ENCODE results near the gene CPNE1.
A peak's percentile ranks its signal among the peaks of the same experiment; 100 is the strongest.

CPNE1 gene

DNA sequence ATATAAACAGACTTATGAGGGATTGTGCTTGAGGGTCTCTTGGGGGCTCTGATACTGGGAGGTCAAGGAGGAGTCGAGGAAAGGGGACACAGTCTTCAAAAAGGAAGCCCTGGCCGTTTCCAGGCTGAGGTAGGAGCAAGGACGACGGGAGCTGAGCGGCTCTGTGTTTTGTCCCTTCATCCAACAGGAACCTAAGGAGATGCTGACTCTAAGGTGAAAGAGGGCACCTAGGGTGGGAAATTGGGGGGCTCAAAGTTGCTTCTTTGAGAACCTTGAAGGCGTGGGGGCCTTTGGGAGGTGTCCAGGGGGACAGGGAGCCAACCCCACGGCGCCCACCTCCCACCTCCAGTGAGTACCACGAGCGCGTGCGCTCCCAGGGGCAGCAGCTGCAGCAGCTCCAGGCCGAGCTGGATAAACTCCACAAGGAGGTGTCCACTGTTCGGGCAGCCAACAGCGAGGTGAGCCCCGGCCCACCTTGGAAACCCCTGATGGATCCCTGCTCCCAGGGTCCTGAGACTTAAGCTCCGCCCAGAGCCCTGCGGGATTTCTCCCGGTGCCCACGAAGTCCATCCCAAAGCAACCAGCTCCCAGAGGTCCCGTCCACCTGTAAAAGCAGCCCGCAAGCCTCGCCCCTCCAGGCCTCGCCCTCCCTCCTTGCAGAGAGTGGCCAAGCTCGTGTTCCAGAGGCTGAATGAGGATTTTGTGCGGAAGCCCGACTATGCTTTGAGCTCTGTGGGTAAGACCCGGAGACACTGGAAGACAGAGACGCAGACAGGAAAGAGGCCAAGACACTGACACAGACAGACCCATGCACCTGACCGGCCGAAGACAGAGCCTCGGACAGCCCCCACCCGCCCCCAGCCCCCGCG lies 46.2 kb downstream of the CPNE1 start:
- DNase-seq, result peak; percentile 17

DNA sequence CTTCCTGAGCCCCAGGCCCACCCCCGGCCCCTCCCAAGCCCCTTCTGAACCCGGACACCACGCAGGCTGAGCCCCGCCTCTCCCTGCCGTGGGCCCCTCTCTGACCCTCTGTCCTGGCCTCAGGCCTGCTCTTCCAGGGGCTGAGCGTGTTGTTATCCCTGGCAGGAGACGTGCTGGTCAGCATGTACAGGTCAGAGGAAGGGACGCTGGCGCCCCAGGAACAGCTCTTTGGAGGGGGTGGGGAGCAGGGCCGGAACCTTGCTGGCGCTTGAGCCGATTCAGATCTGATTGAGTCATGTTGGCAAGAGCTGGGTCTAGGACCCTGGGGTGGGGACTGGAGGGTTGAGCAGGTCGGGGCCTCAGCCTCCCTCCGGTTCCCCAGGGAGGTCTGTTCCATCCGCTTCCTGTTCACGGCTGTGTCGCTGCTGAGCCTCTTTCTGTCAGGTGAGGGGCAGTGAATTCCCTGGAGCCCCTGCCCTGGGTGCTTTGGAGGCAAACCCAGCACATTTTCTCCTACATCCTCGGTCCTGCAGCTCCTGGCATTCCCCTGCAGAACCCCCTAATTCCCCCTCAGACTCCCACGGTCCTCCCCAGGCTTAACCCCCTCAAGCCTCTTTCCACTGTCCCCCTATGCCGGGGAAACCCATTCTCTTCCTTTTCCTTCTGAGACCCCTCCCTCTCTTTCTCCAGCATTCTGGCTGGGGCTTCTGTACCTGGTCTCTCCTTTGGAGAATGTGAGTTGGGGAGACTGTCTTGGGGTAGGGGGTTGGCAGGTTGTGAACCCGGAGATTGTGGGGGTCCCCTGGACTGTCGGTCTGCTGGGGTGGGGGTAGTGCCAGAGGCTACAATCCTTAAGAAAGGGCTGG lies 47.1 kb downstream of the CPNE1 start:
- DNase-seq, result peak; percentile 25

DNA sequence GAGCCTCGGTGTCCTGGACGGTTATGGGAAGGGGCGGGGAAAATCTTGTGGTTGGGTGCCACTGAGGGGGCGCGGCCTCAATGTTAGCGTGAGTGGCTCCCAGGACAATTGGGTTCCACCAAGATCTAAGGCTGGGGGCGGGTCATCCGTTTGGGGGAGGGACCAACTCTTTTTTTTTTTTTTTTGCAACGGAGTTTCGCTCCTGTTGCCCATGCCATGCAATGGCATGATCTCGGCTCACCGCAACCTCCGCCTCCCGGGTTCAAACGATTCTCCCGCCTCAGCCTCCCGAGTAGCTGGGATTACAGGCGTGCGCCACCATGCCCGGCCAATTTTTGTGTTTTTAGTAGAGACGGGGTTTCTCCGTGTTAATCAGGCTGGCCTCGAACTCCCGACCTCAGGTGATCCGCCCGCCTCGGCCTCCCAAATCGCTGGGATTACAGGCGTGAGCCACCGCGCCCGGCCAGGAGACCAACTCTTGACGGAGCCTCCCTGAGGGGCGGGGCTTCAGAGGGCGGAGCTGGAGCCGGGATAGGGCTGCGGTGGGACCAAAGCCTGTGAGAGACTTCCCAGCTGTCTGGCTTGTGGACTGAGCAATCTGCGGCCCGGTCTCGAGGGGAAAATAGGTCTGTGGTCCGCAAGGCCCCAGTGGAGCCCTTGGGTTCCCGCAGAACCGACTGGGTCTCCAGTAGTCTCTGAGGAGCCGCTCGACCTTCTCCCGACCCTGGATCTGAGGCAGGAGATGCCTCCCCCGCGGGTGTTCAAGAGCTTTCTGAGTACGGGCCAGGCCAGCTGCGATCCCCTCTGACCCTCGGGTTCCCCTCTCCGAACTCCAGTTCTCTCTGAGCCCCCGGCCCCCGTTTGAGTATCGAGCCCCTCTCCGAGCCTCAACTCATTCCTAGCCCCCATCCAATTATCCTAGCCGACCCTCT lies 48.0 kb downstream of the CPNE1 start:
- no peak for DNase-seq

DNA sequence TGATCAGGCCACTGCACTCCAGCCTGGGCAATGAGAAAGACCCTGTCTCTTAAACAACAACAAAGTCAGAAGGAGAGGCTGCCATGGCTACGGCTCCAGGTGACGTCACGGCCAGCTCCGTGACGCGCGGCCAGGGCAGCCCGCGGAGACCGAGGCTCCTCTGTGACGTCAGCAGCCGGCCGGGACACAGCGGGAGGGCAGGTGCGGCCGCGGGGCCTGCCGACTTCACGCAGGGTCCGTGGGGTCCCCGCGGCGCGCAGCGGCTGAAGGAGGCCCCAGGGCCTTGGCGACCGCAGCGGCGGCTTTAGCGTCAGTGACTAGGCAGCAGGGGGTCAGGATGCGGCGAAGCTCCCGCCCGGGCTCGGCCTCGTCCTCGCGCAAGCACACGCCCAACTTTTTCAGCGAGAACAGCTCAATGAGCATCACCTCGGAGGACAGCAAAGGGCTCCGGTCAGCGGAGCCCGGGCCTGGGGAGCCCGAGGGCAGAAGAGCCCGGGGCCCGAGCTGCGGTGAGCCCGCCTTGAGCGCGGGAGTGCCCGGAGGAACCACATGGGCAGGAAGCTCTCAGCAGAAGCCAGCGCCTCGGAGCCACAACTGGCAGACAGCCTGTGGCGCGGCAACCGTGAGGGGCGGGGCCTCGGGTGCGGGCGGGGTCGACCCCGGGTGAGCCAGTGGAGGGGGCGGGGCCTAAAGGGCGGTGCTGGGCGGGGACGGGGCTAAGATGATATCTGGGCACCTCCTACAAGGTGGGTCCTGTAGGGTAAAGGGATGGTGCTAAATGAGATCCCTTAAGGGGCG lies 48.8 kb downstream of the CPNE1 start, which contains the start of gene SPAG4:
SPAG4 (plus strand) TSS at position 163 of the 798 bp plus-strand sequence; CDS start at position 338, 175 bp downstream.
- peak; percentile 100 for DNase-seq

DNA sequence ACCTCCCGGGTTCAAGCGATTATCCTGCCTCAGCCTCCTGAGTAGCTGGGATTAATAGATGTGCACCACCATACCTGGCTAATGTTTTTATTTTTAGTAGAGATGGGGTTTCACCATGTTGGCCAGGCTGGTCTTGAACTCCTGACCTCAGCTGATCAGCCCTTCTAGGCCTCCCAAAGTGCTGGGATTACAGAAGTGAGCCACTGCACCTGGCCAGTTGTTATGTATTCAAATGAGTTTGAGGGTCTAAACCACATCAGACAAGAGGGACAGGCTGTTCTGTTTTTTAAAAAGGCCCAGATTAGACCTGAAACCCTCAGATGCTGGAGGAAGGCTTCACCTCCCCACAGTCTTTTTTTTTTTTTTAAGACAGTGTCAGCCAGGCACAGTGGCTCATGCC lies 53.2 kb downstream of the CPNE1 start:
- no peak for DNase-seq

DNA sequence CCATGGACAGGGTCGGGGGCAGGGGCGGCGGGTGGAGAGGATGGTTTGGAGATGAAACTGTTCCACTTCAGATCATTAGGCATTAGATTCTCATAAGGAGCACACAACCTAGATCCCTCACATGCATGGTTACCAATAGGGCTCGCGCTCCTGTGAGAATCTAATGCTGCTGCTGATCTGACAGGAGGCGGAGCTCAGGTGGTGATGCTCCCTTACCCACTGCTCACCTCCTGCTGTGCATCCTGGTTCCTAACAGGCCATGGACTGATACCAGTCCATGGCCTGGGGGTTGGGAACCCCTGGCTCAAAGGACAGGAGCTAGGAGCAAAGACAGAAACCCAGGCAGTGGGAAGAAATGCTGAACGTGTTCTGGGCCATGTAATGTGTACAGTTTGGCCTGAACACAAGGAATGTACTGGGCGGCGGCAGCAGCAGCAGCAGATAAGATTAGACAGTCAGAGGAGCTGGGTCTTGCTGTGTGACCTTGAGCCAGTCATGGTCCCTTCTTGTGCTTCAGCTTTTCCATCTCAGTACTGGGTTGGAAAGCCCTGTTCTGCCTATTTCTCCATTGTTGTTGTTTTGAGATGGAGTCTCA lies 53.8 kb downstream of the CPNE1 start:
- DNase-seq, result no peak

DNA sequence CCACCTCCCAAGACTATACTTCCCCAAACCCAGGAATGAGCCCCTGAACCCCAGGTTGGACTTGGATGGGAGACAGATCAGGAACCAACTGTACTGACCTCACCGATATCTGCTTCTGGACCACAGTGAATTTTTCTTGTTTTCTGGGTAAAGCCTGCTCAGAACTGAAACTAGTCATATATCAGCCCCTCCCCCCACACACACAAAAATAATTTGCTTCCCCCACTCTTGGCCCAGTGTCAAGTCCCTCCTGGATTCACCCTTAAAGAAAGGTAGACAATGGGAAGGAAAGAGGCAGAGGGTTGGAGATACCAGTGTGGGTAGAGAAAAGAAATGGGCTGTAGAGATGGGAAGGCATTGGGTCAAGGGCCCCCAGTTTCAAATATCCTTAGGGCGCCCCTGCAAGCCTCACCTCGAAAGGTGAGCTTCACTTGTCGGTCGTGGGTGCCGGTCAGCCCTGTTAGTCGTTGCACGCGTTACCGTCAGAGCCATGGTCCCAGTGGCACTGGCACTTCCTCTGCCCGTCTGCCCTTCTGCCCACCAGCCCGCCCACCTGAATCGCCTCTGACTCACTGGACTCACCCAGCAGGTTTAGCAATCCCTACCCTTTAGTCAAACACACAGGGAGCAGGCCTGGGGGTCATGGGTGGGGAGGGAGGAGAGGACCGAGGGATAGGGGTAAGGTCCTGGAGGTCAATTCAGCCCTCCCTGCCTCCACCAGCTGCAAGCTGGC lies 57.5 kb downstream of the CPNE1 start:
- DNase-seq, result no peak

DNA sequence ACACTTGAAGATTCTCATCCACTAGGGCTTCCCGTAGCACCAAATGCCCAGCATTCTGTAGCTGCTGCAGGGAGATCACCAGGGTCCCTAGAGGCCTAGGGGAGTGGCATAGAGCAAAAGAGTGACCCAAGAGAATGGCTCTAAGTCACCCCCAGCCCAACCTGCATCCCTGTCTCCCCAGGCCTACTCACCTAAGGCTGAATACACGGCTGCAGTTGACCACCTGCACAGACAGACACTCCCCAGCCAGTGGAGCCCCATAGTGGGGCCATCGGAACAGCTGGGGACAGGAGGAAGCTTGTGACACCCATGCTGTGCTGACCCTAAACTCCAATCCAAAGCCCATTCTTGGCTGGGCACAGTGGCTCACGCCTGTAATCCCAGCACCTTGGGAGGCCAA lies 58.6 kb downstream of the CPNE1 start:
- no peak for DNase-seq

DNA sequence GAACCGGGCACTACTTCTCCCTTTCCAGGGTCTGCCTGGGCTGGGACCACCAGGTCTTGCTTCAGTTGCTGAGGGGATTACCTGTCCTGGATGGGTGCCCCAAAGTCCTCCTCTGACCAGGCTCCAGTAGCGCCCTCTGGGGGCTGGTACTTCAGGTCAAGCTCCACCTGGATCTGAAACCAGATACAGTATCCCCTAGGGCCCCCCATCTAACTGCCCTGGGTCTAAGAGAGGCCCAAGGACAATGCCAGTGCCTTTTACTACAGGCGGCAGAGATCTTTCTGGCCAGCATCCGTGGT lies 60.3 kb downstream of the CPNE1 start:
- DNase-seq, result no peak

DNA sequence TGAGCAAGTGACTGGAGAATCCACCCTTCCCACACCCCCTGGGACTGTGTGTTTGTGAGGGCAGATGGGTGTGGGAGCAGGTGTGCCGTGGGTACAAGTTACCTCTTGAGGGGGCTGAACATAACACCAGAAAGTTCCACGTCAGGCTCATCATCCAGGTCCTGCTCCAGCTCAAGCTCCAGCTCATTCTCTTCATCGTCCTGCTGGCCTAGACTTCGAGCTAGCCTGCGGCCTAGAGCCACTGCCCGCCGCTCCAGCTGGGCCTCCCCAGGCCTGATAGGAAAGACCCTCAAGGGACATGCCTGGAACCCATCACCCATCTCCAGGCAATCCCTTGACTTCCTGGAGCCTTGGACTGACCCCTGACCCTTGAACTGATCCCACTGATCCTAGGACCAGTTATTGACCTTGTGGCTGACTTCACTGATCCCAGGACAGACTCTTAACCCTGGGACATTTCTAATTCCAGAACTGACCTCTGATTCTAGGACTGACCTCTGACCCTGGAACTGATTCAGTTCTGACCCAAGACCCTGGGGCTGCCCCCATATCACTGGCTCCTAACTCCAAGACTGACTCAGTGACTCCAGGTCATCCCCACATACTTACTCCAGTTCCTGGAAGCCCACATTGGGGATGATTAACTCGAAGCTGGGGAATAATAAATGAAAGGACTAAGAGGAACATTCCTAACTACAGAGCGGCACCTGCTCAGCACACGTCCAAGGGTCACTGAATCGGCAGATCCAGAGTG lies 60.8 kb downstream of the CPNE1 start:
- no peak for DNase-seq

DNA sequence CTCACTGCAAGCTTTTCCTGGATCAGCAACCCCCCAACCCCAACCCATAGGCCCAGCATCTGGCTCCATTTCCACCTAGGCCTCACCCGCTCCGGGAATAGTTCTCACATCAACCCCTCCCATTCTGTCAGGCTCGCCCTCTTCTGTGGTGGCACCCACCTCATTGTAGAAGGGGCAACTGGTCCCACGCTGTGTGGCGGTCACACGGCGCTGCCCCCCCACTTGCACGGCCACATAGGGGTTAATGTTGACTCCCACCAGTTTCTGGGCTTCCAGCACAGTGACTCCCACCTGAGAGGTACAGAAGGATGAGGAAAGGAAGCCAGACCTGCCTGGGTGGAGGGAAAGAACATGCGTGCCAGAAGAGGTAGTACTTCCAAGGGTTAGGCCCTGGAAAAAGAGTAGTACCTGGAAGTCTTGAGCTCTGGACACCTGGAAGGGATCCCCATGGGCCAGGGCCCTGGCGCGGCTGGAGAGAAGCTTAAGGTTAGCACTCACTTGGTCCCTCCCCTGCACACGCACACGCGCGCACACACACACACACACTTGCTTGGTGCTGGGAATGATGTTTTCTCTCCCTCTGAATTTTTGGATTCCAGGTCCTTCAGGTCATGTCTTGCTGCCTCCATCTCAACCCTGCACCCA lies 61.7 kb downstream of the CPNE1 start:
- no peak for DNase-seq

DNA sequence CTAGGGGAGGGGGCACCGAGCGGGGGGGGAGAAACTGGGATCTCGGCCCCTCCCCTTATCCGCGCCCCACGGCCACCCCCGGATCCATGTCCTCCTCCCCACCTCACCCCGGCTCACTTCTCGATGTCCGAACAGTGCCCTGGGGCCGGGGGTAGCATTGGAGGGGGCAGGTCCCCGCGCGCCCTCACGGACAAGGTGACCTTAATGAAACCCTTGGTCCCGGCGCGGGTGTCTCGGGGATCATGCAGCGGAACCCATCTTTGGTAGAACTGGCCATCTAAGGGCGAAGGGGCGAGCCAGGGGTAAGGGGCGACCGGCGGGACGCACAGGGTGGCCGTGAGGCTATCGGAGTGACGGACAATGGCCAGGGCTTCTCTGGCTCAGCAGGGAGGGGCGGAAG lies 62.7 kb downstream of the CPNE1 start:
- no peak for DNase-seq

DNA sequence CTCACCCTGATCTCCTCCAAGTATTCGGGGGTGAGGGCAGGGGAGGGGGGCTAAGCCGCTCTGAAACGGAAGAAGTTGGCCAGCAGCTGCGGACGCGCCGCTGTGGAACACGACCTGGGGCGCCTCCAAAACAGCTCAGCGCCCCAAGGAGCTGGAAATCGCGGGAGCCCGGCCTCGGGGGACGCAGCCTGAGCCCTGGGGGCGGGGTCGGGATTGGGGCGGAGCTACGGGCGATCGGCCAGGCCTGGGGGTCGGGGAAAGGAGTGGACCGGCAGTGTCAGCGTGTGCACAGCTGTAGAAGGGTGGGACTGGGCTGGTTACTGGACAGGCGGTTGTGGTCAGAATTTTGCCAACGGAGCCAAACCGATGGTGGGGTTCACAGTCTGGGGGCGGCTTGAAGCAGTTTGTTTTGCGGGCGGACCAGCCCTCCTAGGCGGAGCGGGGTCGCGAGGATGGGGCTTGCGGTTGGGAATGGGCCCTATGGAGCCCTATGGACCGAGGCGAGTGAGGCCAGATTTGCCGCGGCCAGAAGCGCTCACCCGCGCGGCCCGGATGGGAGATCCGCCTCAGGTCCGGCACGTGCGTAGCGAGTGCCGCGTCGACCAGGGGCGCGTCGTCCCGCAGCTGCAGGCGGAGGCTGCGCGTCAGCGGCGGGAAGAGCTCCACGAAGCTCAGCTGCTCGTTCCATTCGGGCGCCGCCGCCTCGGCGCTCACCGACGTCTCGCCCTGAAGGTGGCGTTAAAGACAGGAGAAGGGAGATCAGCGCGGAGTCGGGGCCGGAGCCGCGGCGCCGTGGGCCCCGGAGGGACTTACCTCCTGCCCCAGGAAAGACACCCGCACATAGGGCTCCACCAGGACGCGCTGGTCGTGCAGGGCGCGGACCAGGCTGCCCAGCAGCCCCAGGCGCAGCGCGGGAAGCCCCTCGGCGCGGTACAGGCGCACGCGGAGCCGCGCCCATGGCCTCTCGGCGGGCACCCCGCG lies 63.4 kb downstream of the CPNE1 start:
- DNase-seq, result peak; percentile 76

DNA sequence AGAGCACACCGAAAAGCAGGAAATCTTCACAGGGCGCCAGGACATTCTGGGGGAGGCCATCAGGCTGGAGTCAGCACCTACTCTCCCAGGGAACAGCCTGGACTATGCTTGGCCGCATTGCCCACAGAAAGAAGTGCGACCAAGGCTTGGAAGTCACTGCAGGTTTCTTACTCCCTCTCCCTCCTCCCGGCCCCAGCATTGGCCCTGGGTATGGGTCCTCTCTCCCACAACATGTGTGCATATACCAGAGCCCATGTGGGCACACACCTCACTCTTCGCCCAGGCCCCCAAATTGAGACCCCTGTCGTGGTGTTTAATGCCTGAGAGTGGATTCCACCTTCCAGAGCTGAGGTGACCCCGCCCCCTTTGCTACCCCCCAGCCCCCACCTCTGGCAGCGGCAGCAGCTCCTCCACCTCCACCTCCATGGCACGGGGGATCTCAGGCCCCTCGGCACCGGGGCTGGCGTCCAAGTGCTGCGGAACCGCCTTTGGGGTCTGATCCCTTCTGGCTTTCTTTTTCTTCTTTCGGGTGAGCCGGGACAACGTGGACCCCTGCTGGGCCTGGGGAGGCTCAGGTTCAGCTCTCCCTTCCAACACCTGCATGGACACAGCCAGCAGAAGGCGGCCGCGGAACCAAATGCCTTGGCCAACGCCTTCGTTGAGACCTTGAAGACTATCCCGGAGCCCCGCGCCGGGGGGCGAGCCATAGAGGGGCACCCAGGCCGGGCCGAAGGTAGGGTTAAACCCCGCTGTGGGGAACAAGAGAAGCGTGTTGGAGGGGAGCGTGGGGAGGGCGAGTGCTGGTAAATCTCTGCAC lies 64.3 kb downstream of the CPNE1 start:
- no peak for DNase-seq

DNA sequence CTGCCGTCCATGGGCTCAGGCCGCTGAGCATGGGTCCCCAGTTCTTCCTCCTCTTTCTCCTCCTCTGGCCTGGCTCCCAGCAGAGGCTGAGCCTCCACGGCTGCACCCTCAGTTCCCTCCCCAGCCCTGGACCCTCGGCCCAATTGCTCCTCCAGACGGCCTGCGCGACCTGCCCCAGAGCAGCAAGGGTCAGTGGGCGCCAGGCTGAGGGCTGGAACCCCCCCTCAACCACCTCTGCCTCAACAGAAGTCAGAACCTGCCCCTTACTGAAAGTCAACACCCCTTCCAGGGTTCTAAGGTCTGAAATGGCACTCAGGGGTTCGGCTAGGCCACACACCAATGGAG lies 65.0 kb downstream of the CPNE1 start:
- no peak for DNase-seq

DNA sequence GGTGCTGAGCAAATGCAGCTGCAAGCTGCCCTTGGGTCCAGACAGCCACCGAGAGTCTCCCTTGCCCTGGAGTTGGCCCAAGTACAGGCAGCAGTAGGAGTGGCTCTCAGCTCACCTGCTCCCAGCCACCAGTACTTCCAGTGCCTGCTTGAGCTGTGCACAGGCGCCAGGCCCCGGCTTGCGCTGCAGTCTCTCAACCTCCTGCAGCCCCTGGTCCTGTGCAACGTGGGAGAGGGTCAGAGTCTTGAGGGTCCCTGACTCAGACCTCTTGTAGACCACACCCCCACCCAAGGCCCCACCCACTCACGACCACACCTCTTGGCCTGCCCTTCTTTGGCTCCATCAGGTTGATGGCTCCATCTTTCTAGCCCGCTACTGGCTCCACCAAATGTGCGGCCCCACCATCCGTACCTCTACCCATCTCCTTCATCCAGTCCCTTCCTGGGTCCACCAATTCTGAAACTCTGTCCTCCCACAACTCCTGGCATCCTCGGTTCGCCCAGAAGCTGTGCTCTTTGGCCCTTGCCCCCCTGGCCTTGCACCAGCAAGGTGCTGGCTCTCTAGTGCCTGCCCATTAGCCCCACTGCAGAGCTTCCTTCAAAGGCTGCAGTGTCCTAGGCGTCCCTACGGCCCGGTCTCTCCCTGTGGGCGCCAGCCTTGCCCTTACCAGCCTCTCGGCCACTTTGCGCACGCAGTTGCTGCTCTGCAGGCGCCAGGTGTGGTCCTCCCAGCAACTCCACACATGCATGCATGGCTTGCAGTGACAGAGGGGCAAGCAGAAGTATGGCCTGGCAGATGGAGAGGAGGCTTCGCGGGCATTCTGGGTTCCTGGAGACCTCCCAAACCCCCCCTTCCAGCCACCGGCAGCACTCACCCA lies 65.6 kb downstream of the CPNE1 start:
- DNase-seq, result no peak

Data from central memory CD4-positive, alpha-beta T cell (primary cell).